ENCODE measurements around the gene CDC20.

CDC20 gene

DNA sequence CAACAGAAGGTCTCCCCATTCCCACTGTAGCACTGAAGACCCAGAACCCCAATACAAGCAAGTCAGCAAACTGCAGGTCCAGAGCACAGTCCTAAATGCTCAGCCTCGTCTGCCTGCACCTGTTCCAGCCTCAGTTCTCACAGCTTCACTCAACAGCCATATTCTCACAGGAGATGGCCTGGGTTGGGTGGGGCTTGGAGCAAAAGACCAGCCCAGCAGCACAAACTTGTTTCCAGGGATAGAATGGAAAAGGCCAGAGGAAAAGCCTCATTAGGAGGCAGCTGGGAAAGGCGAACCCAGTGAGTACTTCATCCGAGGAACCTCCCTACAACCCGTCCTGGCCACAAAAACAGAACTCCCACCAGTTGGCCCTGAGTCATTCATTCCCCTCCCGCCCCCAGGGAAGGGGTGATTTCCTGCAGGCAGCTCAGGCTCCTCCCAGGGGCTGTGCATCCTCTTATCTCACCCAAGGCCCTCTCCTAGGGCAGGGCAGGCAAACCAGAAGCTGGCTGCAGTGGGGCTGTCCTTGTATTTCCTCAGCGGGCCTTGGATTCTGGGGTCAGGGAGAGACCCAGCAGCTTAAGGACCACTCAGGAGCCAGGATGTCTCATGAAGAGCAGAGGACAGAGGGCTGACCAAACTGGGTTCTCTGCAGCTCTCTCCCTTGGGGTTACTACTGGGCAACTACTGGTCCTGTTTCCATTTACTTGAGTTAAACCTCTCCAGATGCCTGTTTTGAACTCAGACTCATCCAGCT is 28.6 kb upstream of the CDC20 start:
- DNase-seq = no peak

DNA sequence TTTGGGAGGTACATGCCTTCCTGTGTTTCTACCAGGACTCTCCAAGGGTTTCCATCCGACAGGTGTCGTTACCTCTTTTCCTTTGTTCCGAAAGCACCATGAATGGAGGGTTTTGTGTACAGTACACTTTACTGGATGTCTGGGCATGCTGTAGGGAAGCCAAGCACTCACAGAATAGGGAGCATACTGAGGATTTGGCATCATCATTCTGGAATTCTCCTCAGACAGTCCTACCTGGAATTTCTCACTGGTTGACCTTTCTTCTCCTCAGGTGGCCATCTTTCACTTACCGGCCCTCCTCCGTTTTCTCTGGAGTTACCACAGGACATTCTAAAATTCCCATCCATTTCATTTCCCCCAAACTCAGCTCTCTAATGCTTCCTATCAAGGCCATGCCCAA is 27.1 kb upstream of the CDC20 start:
- no peak for DNase-seq

DNA sequence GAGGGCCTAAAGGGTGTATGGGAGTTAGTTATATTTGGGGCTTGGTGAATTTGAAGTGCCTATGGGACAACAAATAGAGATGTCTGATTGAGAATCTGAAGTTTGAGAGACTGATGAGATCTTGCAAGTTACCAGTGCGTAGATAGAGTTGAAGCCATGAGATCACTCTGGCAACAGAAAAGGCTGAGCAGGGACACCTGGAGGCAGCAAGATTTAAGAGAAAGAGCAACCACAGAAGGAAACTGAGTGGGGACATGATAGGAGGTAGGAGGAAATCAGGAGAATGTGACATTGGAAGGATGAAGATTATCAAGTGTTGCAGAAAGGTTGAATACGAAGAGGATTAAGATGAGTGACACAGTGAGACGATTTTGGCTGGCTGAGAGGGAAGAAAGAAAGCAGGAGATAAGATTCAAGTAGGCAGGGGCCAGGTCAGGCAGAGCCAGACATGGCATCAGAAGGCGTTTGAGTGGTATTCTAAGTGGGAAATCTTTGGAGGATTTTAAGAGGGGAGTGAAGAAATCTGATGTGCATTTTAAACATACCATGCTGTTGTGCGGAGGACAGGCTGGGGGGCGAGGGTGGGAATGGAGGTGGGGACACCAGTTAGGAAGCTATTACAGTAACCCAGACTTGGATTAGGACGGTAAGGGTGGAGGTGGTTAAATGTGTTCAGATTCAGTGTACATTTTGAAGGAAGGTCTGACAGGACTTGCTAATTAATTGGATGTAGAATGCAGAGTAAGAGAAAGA is 24.2 kb upstream of the CDC20 start:
- DNase-seq = no peak

DNA sequence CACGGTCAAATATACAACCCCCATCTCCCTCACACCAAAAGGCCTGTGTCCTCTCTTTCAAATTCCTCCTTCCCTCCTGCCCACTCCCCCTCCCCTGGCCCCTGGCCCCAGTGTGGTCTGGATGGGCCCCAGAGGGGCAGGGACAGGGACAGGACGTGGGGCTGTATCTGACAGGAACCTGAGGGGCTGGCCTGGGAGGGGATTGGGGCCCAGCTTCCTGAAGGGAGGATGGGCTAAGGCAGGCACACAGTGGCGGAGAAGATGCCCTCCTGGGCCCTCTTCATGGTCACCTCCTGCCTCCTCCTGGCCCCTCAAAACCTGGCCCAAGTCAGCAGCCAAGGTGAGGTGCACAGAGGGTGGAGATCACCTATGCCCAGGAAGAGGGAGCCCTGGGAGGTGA is 21.2 kb upstream of the CDC20 start, which contains the start of gene MPL:
Gene MPL, plus strand, starts transcription at position 231 of the 400 bp plus-strand sequence. Its CDS starts 31 bp downstream, at position 262.
- no peak for DNase-seq

DNA sequence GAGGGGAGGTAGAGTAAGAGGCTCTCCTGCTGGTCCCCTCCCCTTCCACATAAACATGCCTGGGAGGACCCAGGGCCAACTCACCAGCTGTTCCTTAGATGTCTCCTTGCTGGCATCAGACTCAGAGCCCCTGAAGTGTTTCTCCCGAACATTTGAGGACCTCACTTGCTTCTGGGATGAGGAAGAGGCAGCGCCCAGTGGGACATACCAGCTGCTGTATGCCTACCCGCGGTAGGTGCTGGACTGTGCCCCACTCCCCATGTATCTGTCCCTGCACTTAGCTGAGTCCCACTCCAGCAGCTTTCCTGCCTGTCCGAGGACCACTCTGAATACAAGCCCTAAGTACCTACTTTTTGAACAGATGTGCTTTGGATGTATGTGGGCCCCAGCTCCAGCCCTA is 20.8 kb upstream of the CDC20 start:
- no peak for DNase-seq

DNA sequence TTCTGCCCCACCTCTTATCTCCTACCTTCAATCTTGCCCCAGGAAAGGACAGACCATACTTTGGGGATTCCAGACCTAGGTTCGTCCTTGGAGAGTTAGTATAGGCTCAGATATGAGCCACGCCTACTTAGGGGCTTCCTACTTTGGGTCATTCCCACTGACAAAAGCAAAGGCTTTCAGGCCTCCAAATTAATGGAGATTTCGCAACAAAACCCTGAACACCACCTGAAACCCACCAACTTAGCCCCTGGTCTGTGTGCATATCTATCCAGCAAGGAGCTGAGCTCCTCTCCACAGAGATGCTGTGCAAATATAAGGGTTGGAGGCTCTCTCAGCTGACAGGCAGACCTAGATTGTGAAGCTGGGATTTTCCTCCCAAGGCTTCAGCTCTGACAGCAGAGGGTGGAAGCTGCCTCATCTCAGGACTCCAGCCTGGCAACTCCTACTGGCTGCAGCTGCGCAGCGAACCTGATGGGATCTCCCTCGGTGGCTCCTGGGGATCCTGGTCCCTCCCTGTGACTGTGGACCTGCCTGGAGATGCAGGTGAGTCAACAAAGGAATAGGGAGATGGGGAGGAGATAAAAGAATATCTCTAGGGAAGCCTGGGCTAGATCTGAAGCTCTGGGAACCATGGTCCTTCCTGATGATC is 19.1 kb upstream of the CDC20 start:
- no peak for DNase-seq

DNA sequence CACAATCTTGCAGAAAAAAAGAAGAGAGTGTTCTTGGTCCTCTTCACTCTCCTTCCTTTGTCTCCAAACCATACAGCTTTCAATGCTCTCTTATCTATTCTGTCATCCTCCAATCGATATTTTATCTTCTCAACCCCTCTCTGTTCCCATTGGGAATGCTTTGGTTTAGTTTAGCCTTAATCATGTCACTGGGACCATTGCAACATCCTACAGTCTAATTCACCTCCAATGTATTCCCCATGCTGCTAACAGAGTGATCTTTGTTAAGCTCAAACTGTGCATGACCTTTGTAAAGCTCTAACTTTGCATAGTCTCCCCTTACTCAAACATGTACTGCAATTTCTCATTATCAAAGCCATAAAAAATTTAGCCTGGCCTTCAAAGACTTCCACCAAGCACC is 18.2 kb upstream of the CDC20 start:
- DNase-seq = no peak

DNA sequence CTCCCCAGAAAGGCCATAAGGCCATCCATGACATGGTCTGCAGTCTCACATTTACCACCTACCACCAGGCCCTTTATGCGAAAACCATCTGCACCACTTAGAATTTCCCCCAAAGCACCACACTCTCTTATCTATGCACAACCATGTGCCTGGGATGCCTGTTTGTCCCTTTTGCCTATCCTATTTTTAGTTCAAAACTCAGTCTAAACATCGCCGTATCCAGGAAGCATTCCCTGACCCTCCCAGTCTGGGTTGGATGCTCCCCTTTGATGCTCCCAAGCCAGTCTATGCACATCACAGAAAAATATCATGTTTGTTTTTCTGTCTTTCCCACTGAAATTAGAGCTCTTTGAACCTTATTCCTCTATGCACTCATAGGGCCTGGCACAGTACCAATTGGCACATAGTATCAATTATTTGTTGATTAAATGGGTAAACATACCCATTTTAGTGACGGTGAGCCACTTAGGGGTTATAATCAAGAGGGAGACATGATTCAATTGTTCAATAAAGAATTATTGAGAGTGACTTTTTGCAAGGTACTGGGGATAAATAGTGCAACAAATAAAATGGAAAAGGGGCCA is 14.4 kb upstream of the CDC20 start:
- DNase-seq = no peak

DNA sequence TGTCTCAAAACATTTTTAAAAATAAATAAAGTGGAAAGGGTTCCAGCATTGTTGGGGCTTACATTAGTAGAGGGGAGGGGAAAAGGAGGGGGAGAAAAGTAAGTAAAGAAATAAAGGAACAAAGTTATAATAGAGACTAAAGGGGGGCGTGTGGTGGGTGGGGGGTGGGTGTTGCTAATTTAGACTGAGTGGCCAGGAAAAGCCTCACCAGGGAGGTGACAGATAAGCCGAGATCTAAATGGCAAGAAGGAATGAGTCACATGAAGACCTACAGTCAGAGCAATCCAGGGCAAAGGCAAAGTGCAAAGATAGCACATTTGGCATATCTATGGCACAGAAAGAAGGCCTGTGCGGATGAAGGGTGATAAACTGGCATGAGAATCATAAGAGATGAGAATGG is 13.7 kb upstream of the CDC20 start:
- no peak for DNase-seq

DNA sequence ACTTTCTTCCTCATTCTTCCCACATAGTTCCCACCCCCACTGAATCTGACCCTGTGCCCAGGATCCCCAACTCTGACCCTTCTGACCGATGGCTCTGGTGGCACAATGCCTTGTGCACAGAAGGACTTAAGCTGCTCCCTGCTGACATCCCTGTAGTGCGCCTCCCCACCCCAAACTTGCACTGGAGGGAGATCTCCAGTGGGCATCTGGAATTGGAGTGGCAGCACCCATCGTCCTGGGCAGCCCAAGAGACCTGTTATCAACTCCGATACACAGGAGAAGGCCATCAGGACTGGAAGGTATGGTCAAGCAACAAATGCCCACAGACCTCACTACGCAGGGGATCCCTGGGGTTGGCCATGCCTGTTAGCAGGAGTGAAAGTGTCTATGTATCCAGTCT is 12.1 kb upstream of the CDC20 start:
- DNase-seq = no peak

DNA sequence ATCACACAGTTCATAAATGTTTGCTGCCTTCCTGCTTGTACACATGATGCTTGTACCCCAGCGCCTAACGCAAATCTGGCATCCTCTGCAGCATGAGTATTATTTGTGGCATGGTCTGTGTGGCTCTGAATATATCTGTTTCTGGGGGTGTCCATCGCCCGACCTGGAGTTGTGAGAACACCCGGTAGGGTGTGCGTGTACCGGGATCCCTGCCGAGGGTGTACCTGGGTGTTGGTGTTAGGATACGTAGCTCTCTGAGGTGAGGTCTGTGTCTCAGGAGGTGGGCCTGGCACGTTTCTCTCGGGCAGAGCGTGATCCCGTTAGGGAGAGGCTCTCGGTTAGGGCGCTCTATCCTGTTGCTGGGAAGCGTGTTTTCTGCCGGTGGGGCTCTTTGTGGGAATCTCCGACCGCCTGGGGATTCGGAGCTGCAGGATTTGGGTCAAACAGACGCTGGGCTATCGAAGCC is 10.4 kb upstream of the CDC20 start:
- DNase-seq = no peak

DNA sequence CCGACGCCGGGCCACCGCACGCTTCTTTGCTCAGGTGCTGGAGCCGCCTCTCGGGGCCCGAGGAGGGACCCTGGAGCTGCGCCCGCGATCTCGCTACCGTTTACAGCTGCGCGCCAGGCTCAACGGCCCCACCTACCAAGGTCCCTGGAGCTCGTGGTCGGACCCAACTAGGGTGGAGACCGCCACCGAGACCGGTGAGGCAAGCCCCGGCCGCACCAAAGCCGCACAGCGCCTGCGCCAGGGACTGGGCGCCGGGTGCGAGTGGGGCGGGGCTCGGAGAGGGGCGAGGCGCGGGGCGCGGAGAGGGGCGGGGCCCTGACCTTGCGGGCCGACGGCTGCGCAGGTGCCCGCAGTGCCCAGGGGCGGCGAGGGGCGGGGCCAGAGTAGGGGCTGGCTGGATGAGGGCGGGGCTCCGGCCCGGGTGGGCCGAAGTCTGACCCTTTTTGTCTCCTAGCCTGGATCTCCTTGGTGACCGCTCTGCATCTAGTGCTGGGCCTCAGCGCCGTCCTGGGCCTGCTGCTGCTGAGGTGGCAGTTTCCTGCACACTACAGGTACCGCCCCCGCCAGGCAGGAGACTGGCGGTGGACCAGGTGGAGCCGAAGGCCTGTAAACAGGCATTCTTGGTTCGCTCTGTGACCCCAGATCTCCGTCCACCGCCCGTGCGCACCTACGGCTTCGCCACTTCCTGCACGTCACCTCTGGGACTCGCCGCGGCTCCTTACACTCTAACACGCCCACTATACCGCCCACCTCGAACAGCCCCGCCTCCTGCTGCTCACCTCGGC is 9.8 kb upstream of the CDC20 start:
- peak; percentile 99 for DNase-seq

DNA sequence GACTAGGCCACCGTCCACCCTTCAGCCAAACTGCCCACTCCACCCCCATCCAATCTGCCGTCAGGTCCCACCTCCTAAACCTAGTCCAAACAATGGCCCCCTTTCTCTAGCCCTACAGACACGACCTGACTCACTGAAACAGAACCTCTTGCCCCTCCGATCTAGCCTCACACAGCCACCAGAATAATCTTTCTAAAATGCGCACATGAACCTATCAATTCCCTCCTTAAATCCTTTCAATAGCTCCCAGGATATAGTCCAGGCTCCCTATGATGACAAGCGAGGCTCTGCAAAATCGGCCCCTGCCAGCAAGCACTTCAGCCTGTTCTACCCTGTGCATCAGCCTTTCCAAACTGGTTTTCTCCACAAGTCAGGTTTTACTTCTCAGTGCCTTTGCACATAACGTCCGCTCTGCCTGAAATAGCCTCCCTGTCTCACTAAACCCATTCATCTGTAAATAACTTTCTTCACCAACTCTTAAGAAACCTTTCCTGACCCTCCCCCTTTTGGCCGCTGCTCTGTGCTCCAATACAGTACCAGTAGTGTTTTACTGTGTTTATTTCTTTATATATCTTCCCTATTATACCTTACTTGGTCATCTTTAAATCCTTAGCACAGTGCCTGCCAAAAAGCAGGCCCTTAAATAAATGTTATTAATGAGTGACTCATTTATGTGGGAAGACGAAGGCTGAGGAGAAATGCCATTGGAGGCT is 9.0 kb upstream of the CDC20 start:
- DNase-seq = no peak

DNA sequence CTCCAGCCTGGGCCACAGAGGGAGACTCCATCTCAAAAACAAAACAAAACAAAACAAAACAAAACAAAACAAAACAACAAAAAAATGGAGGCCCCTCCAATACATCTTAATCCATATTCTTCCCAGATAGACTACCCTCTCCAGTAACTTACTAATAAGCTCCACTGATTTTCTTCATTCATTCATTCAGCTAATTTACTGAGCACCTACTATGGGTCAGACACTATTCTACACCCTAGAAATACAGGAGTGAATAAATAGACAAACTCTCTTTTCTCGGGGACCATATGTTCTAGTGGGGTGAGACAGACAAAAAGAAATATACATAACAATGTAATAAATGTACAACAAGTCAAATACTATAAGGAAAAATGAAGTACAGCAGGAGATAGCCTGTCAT is 7.8 kb upstream of the CDC20 start:
- no peak for DNase-seq

DNA sequence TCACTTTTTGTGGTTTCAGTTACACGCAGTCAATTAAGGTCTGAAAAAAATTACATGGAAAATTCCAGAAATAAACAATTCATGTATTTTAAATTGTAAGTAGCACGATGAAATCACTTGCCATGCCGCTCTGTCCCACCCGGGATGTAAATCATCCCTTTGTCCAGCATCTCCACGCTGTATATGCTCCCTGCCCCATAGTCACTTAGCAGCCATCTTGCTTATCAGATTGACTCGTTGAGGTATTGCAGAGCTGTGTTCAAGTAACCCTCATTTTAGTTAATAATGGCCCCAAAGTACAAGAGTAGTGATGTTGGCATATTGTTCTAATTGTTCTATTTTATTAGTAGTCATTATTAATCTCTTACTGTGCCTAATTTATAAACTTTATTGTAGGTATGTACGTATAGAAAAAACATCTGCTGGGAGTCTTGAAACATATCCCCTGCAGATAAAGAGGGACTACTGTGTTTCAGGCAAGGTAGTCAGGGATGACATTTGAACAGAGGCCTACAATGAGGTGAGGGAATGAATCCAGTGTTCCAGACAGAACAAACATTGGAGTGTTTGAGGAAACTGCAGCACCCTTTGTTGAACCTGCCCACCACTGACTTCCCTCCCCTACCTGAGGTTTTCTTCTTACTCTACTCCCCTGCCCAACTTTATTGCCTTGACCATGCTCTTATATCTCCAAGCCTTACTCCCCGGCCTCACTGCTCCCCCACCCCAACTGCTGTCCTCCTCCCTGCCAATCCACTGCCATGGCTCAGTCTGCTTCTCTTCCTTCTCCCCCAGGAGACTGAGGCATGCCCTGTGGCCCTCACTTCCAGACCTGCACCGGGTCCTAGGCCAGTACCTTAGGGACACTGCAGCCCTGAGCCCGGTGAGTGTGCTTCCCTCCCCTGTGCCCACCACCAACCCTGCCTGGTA is 7.1 kb upstream of the CDC20 start:
- no peak for DNase-seq

DNA sequence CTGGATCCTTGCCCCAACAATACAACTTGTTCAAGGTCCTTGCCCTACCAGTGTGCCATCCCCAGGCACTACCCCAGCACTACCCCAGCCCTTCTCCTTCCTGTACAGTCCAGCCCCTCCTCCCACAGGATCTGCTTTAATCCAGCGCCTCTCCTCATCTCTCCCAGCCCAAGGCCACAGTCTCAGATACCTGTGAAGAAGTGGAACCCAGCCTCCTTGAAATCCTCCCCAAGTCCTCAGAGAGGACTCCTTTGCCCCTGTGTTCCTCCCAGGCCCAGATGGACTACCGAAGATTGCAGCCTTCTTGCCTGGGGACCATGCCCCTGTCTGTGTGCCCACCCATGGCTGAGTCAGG is 6.5 kb upstream of the CDC20 start:
- no peak for DNase-seq

DNA sequence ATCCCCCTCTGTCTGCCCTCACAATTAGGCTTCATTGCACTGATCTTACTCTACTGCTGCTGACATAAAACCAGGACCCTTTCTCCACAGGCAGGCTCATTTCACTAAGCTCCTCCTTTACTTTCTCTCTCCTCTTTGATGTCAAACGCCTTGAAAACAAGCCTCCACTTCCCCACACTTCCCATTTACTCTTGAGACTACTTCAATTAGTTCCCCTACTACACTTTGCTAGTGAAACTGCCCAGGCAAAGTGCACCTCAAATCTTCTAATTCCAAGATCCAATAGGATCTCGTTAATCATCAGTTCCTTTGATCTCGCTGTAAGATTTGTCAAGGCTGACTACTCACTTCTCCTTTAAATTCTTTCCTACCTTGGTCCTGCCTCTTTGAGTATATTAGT is 5.9 kb upstream of the CDC20 start:
- DNase-seq = no peak

DNA sequence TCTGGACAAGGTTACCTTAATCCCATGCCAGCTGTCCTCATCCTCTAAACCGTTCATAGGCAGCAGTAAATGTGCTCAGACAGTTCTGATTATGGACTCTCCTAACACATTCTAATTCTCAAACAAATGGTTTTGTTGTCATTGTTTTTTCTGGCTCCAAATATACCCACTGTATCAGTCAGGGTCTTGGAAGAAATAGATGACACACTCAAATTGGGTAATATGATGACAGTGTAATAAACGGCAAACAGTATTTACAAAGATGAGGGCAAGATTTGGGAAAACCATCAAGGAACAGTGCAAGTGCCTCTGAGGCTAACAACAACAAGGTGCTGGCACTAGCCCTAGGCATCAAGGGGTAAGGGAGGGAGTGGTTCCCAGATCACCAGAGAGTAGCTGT is 4.3 kb upstream of the CDC20 start:
- DNase-seq = no peak

DNA sequence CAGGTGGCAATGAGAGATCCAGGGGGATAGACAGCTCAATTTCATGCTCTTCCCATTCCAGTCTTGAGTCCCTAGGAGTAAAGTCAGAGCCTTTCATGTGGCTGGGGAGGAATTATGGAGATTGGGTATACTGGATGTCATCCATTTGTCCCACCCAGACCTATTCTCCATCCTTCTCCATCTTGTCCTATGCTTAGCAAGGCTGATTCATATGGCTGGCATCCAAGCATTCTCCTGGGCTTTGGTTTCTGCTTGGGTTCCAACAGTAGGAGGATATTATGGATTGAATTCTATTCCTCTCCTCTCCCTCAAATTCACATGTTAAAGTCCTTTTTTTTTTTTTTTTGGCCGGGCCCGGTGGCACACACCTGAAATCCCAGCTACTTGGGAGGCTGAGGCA is 3.8 kb upstream of the CDC20 start:
- DNase-seq = no peak

DNA sequence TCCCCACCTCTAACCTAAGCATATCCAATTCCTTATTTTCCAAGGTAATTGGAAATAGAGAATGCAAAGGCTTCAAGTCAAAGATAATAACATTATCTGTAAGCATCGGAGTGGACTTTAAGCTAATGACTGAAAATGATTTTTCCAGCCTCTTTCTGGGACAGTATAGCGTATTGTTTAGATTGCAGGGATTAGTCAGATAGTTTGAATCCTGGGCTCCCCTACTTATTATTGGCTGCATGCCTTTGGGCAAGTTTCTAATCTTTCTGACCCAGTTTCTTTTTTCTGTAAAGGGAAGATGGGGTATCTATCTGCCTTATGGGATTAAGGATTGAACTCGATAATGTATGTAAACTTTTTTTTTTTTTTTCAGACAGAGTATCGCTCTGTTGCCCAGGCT is 1.5 kb upstream of the CDC20 start:
- DNase-seq = no peak

All from RPMI8226 (cell line).